Gastrocnemius medialis (tissue), 4 donors: Measurements from ENCODE around the gene LRRC31. TPM values are rescaled to one million over a fixed set of nuclear protein-coding genes. Genes with fewer than 3 reads are reported as not detected.

Experiments
- ATAC-seq, 2 donors: fragments of 150-250 bp; one replicate each; pipeline ENCODE4 v1.9.1; 2016
- DNase-seq, 2 donors: peaks; one replicate each; pipeline ENCODE4 v3.0.0-alpha.2; 2019
- H3K27ac ChIP-seq, 4 donors: fragments of 200-600 bp; sonication (generic); 1 replicate in 1 of 4; 2 replicates in 3 of 4; pipeline ENCODE4 v1.5.1; 2016 to 2018; ENCODE audit warnings: mild to moderate bottlenecking in 2 of 4, moderate library complexity in 1 of 4
- H3K27me3 ChIP-seq, 3 donors: fragments of 200-600 bp; sonication (generic) in 2 of 3; 1 replicate in 1 of 3; 2 replicates in 2 of 3; pipeline versions ENCODE4 v1.5.1 to v1.6.0; 2016 to 2019; ENCODE audit warnings: mild to moderate bottlenecking in 1 of 3, moderate library complexity in 1 of 3
- H3K36me3 ChIP-seq, 2 donors: fragments of 200-600 bp; sonication (generic) in 1 of 2; one replicate each; pipeline ENCODE4 v1.5.1; 2017 to 2018
- H3K4me1 ChIP-seq, 2 donors: fragments of 200-600 bp; sonication (generic) in 1 of 2; one replicate each; pipeline ENCODE4 v1.5.1; 2016 to 2017; ENCODE audit warnings: mild to moderate bottlenecking in 2 of 2
- H3K4me3 ChIP-seq, 4 donors: fragments of 200-600 bp; sonication (generic) in 3 of 4; 1 replicate in 1 of 4; 2 replicates in 3 of 4; pipeline ENCODE4 v1.5.1; 2016 to 2019; ENCODE audit warnings: mild to moderate bottlenecking in 2 of 4
- H3K9me3 ChIP-seq, 3 donors: fragments of 200-600 bp; sonication (generic) in 2 of 3; 1 replicate in 1 of 3; 2 replicates in 2 of 3; pipeline ENCODE4 v1.5.1; 2016 to 2019
- CTCF ChIP-seq, 5 experiments: fragments of 450-650 bp in 3 of 5; fragments of 200-600 bp in 2 of 5; sonication (generic) in 2 of 5; IDR thresholded peaks in 4 of 5; conservative IDR thresholded peaks in 1 of 5; 1 replicate in 4 of 5; 2 replicates in 1 of 5; pipeline ENCODE4 v1.5.1; 2016 to 2019; ENCODE audit warnings: antibody characterized with exemption in 5 of 5, mild to moderate bottlenecking in 3 of 5, moderate library complexity in 3 of 5
- POLR2A ChIP-seq, 2 donors: fragments of 450-650 bp; IDR thresholded peaks; one replicate each; pipeline ENCODE4 v1.6.1; 2017; ENCODE audit warnings: antibody characterized with exemption in 2 of 2, mild to moderate bottlenecking in 2 of 2, moderate library complexity in 2 of 2
- in situ Hi-C, 4 donors: fragments of 200-750 bp; cut with MboI; loops; one replicate each; pipeline versions ENCODE4 v1.15.0 to v1.8.0; 2017; ENCODE audit warnings: low sequenced_read_pairs in 4 of 4
- intact Hi-C: fragments of 100-400 bp; cut with DNase I; formaldehyde crosslinking; loops from one replicate; pipeline ENCODE4 v1.15.1; 2023; ENCODE audit warnings: low total_unique reads
- total RNA-seq, 4 donors: library from RNA; depleted of rRNA; stranded (reverse); fragments of >200 nt; gene quantifications; one replicate each; pipeline versions ENCODE4 v1.1.0 to v1.2.3, GENCODE V29; 2016

Gene LRRC31
- total RNA-seq, 4 donors from 2014 or later, result 0.24 to 0.42 TPM; not detected in 2

DNA sequence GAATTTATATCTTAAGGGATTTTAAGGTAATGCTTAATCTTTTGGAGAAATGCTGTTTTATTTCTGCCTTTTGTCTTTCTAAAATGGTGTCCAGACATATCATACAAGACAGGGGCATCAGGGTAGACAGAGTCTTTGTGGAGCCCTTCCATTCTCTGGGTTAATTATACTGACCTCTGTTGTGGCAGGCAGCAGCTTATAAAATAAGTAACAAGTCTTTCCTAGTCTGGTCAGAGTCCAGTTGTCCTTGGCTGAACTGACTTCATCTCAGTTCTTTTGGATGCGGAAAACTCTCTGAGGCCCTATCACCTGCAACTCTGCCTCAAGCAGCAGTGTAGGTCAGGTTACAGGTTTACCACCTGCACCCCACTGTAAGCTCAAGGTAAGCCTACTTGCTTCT lies 77.4 kb downstream of the LRRC31 start:
- no peak for TF ChIP-seq CTCF (IDR thresholded peaks at IDR 0.05 in 4 of 5, conservative IDR thresholded peaks at IDR 0.05 in 1 of 5)
- Histone ChIP-seq H3K4me1 (no peaks in the 10 kb centered on the region), H3K4me3 (no peak overlapping the region), H3K27ac (no peak overlapping the region), H3K36me3 (peaks cover 0 to 36% of the 10 kb centered on the region in 2 donors), H3K9me3 (no peaks in the 10 kb centered on the region), H3K27me3 (no peaks in the 10 kb centered on the region)
- ATAC-seq (no peak), DNase-seq (no peak)
- intact Hi-C loops (no loop called here), in situ Hi-C loops (no loop called here)

DNA sequence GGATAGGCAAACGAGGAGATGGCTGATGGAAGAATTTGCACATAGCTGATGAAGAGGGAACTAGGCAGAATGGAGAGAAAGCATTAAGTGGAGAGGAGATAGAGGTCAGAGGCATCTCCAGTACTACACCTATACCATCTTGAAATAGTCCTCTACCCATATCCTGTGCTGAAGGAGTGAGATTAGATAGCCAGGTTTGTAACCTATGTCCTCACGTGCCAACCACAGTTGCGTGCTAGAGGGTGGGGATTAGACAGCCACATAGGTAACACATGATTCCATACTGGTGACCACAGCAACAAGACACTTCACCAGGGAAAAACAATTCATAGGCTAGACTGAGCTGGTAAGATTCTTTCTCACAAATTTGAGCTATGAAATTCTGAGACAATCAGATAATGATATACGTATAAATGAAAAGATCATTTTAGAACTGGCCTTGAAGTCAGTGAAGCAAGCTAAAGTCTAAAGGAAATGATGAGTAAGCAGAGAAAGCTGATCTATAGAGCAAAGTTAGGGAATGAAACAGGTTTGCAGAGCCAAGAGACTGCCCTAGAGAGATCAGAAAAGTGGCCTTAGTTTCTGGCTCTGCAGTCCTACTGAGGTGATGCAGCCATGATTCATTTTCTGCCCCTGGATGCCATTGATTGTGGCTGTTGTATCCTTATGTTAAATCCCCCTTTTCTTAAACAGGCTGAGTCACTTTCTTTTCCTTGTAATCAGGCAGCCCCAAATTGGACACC lies 78.9 kb downstream of the LRRC31 start:
- Histone ChIP-seq H3K27ac (no peak overlapping the region), H3K4me1 (no peaks in the 10 kb centered on the region), H3K36me3 (peaks cover 0 to 51% of the 10 kb centered on the region in 2 donors), H3K4me3 (no peak overlapping the region), H3K27me3 (no peaks in the 10 kb centered on the region), H3K9me3 (no peaks in the 10 kb centered on the region)
- in situ Hi-C loops (no loop called here), intact Hi-C loops (no loop called here)
- no peak for DNase-seq
- no peak for TF ChIP-seq POLR2A (IDR thresholded peaks at IDR 0.05)
- no peak for TF ChIP-seq CTCF (IDR thresholded peaks at IDR 0.05 in 4 of 5, conservative IDR thresholded peaks at IDR 0.05 in 1 of 5)
- no peak for ATAC-seq

DNA sequence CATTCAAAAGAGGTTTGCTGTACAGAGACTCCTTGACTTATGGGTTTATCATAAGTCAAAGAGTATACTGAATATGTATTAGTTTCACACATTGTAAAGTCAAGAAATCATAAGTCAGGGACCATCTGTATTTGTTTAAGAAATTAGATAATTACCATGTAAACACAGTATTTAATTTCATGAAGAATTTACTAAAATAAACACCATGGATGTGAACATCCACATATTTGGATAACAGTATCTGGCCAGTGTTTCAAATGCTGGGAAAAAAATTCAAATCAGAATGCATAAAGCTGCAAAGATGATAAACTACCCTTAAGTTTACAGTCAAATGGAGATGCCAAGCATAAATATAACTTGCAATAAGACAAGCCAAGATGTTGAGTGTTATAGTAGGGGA lies 79.5 kb downstream of the LRRC31 start:
- no peak overlapping the region for H3K27ac ChIP-seq
- no peaks in the 10 kb centered on the region for H3K4me1 ChIP-seq
- no peaks in the 10 kb centered on the region for H3K9me3 ChIP-seq
- DNase-seq, result no peak
- no peak for TF ChIP-seq POLR2A (IDR thresholded peaks at IDR 0.05)
- TF ChIP-seq CTCF (IDR thresholded peaks at IDR 0.05 in 4 of 5, conservative IDR thresholded peaks at IDR 0.05 in 1 of 5), result no peak
- intact Hi-C loops, result no loop called here
- ATAC-seq, result no peak
- H3K4me3 ChIP-seq, result no peak overlapping the region
- in situ Hi-C loops, result no loop called here
- peaks cover 0 to 55% of the 10 kb centered on the region in 2 donors for H3K36me3 ChIP-seq
- H3K27me3 ChIP-seq, result no peaks in the 10 kb centered on the region

Other genes with a start within 250 kb of the LRRC31 start
- 1 to 10 TPM; 4.4 to 6.7 (median 4.9) TPM for gene MECOM, start 206.2 kb downstream of the LRRC31 start, total RNA-seq
- gene TERC, start 104.9 kb downstream of the LRRC31 start, total RNA-seq, result 100 to 1,000 TPM in 1 of 4 donors, 10 to 100 TPM in 3; 12.0 to 143 (median 24.0) TPM
- gene ACTRT3, start 100.4 kb downstream of the LRRC31 start, total RNA-seq, result 1 to 10 TPM in 1 of 4 donors, under 1 TPM in 3; 0.38 to 5.8 (median 0.92) TPM
- 10 to 100 TPM; 12.0 to 20.2 (median 14.7) TPM for gene MYNN, start 96.5 kb downstream of the LRRC31 start, total RNA-seq
- under 1 TPM in 1 of 4 donors, not detected in 3; 0.13 TPM for gene LRRIQ4, start 57.1 kb downstream of the LRRC31 start, total RNA-seq
- 1 to 10 TPM in 2 of 4 donors, not detected in 2; 1.2 to 1.3 TPM for gene LRRC34, start 57.0 kb downstream of the LRRC31 start, total RNA-seq
- gene SAMD7, start 41.6 kb upstream of the LRRC31 start, total RNA-seq, result not detected
- gene SEC62, start 96.9 kb upstream of the LRRC31 start, total RNA-seq, result 10 to 100 TPM; 22.6 to 42.8 (median 30.4) TPM
- 1 to 10 TPM in 2 of 4 donors, under 1 TPM in 2; 0.62 to 2.1 (median 1.2) TPM for gene GPR160, start 168.1 kb upstream of the LRRC31 start, total RNA-seq